Spleen (tissue), 7 donors: ENCODE data around the gene AHNAK.

Experiments used
- POLR2A ChIP-seq, 3 donors: fragments of 450-650 bp; IDR thresholded peaks; one replicate each; pipeline ENCODE4 v1.5.1; 2017; ENCODE audit warnings: antibody characterized with exemption in 3 of 3, mild to moderate bottlenecking in 1 of 3
- TF ChIP-seq, protein P1 (sequence below), 11 experiments: fragments of 200-600 bp in 7 of 11; fragments of 450-650 bp in 4 of 11; sonication (generic) in 4 of 11; IDR thresholded peaks in 8 of 11; conservative IDR thresholded peaks in 3 of 11; 1 replicate in 7 of 11; 2 replicates in 4 of 11; pipeline versions ENCODE4 v1.4.0 to v1.8.0; 2016 to 2021; ENCODE audit warnings: antibody characterized with exemption in 11 of 11, inconsistent platforms in 4 of 11, mild to moderate bottlenecking in 1 of 11
- donor health status: DM: no; HTN: no; CAD: no; lungs with moderate emphysema.
- donor health status: DM: no; HTN: no; CAD: no.
- donor health status: DM: no; HTN: no; CAD: no.

DNA sequence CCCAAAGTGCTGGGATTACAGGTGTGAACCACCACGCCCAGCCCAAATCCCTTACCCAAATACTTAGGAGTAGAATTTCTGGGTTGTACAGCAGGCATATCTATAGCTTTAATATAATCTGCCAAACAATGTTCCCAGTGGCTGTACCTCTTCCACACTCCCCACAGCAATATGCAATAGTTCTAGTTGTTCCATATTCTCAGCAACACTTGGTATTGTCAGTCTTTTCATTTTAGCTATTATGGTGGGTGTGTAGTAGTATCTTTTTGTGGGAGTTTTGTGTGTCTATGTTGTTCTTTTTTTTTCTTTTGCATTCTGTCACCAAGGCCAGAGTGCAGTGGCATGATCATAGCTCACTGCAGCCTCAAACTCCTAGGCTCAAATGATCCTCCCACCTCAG is 109.0 kb downstream of the AHNAK start:
- TF ChIP-seq POLR2A (IDR thresholded peaks at IDR 0.05) = no peak
- TF ChIP-seq, protein P1, sequence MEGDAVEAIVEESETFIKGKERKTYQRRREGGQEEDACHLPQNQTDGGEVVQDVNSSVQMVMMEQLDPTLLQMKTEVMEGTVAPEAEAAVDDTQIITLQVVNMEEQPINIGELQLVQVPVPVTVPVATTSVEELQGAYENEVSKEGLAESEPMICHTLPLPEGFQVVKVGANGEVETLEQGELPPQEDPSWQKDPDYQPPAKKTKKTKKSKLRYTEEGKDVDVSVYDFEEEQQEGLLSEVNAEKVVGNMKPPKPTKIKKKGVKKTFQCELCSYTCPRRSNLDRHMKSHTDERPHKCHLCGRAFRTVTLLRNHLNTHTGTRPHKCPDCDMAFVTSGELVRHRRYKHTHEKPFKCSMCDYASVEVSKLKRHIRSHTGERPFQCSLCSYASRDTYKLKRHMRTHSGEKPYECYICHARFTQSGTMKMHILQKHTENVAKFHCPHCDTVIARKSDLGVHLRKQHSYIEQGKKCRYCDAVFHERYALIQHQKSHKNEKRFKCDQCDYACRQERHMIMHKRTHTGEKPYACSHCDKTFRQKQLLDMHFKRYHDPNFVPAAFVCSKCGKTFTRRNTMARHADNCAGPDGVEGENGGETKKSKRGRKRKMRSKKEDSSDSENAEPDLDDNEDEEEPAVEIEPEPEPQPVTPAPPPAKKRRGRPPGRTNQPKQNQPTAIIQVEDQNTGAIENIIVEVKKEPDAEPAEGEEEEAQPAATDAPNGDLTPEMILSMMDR (IDR thresholded peaks at IDR 0.05 in 8 of 11, conservative IDR thresholded peaks at IDR 0.05 in 3 of 11) = no peak
